ENCODE data around the gene RGS6. TPM values are rescaled to one million over a fixed set of nuclear protein-coding genes. Genes with fewer than 3 reads are reported as not detected.

RGS6 gene
- total and polyA plus RNA-seq, 8 donors: 0.06 to 0.47 (median 0.20) TPM; not detected in 1

- ATAC-seq (no peak), FAIRE-seq (no peak), DNase-seq (no peak)
- Histone ChIP-seq H3K4me3 (no peak overlapping the region), H3K27me3 (no peaks in the 10 kb centered on the region), H3K4me1 (no peaks in the 10 kb centered on the region), H3K9me3 (no peaks in the 10 kb centered on the region), H3K36me3 (no peaks in the 10 kb centered on the region), H3K27ac (no peak overlapping the region)
- 61 to 62% methylated on average over 5 of the region's 5 CpGs for whole genome bisulfite sequencing, 2 donors
- TF ChIP-seq CTCF (IDR thresholded peaks at IDR 0.05): no peak
- intact Hi-C loops (cut with DNase I): no loop called here
Observed at GRCh38 chr14:72243309-72244293, 311.4 kb downstream of the RGS6 start.

GRCh38 chr14:72247896-72248465, 315.8 kb downstream of the RGS6 start:
- ATAC-seq: no peak
- no peak for DNase-seq
- Histone ChIP-seq H3K4me3 (no peak overlapping the region), H3K36me3 (no peaks in the 10 kb centered on the region), H3K9me3 (no peaks in the 10 kb centered on the region), H3K27me3 (no peaks in the 10 kb centered on the region), H3K4me1 (no peaks in the 10 kb centered on the region), H3K27ac (no peak overlapping the region)
- TF ChIP-seq CTCF (IDR thresholded peaks at IDR 0.05): no peak
- FAIRE-seq: no peak
- 76 to 79% methylated on average over 1 of the region's 1 CpG for WGBS, 2 donors
- intact Hi-C loops (cut with DNase I): no loop called here

- Histone ChIP-seq H3K4me1 (no peaks in the 10 kb centered on the region), H3K27ac (no peak overlapping the region), H3K27me3 (no peaks in the 10 kb centered on the region), H3K4me3 (no peak overlapping the region), H3K36me3 (no peaks in the 10 kb centered on the region), H3K9me3 (no peaks in the 10 kb centered on the region)
- no peak for DNase-seq
- intact Hi-C loops (cut with DNase I): no loop called here
- no peak for FAIRE-seq
- WGBS, 2 donors: 78 to 81% methylated on average over 2 of the region's 2 CpGs
- no peak for ATAC-seq
- TF ChIP-seq CTCF (IDR thresholded peaks at IDR 0.05): no peak
Observed at GRCh38 chr14:72253503-72253902, 321.3 kb downstream of the RGS6 start.

GRCh38 chr14:72254202-72254936, 322.1 kb downstream of the RGS6 start:
- Histone ChIP-seq H3K4me1 (no peaks in the 10 kb centered on the region), H3K4me3 (no peak overlapping the region), H3K9me3 (no peaks in the 10 kb centered on the region), H3K27ac (no peak overlapping the region), H3K36me3 (no peaks in the 10 kb centered on the region), H3K27me3 (no peaks in the 10 kb centered on the region)
- 79 to 96% methylated on average over 2 of the region's 2 CpGs for WGBS, 2 donors
- FAIRE-seq (no peak), DNase-seq (no peak), ATAC-seq (no peak)
- no peak for TF ChIP-seq CTCF (IDR thresholded peaks at IDR 0.05)
- intact Hi-C loops (cut with DNase I): no loop called here

Measured in pancreas (tissue), 10 donors.